SJCRH30 (cell line): ENCODE data around the gene B4GAT1. TPM values are rescaled to one million over a fixed set of nuclear protein-coding genes. Genes with fewer than 3 reads are reported as not detected.
"Not testable (repeated sequence)": the region's sequence is repeated elsewhere in the genome, so short reads cannot be mapped to it uniquely, and the experiment has no call there.

Source experiments
- DNase-seq, 2 experiments: peaks; one replicate each; pipeline ENCODE4 v3.0.0-alpha.2; 2015 to 2020
- H3K27ac ChIP-seq: fragments of 250-450 bp; sonication (Bioruptor Pico); 2 replicates; pipeline ENCODE4 v1.5.1; 2020; ENCODE audit warnings: mild to moderate bottlenecking, moderate library complexity
- H3K27me3 ChIP-seq: fragments of 250-450 bp; sonication (Bioruptor Pico); 2 replicates; pipeline ENCODE4 v1.5.1; 2020; ENCODE audit warnings: mild to moderate bottlenecking, moderate library complexity
- H3K36me3 ChIP-seq: fragments of 250-450 bp; sonication (Bioruptor Pico); 2 replicates; pipeline ENCODE4 v1.5.1; 2020; ENCODE audit warnings: mild to moderate bottlenecking, moderate library complexity
- H3K4me1 ChIP-seq: fragments of 250-450 bp; sonication (Bioruptor Pico); 2 replicates; pipeline ENCODE4 v1.5.1; 2020; ENCODE audit warnings: mild to moderate bottlenecking, moderate library complexity
- H3K4me3 ChIP-seq: fragments of 250-450 bp; sonication (Bioruptor Pico); 2 replicates; pipeline ENCODE4 v1.5.1; 2020; ENCODE audit warnings: mild to moderate bottlenecking, moderate library complexity
- H3K9me3 ChIP-seq: fragments of 250-450 bp; sonication (Bioruptor Pico); replicated peaks from 2 replicates; pipeline ENCODE4 v1.5.1; 2020; ENCODE audit warnings: mild to moderate bottlenecking, moderate library complexity
- total RNA-seq: library from RNA; depleted of rRNA; stranded (reverse); fragments of >200 nt; shearing (Covaris generic); gene quantifications from 2 replicates; pipeline ENCODE4 v1.2.3, GENCODE V29; 2014

The B4GAT1 gene
- total RNA-seq, 1 experiment from 2014 or later, result 8.0 TPM

DNA sequence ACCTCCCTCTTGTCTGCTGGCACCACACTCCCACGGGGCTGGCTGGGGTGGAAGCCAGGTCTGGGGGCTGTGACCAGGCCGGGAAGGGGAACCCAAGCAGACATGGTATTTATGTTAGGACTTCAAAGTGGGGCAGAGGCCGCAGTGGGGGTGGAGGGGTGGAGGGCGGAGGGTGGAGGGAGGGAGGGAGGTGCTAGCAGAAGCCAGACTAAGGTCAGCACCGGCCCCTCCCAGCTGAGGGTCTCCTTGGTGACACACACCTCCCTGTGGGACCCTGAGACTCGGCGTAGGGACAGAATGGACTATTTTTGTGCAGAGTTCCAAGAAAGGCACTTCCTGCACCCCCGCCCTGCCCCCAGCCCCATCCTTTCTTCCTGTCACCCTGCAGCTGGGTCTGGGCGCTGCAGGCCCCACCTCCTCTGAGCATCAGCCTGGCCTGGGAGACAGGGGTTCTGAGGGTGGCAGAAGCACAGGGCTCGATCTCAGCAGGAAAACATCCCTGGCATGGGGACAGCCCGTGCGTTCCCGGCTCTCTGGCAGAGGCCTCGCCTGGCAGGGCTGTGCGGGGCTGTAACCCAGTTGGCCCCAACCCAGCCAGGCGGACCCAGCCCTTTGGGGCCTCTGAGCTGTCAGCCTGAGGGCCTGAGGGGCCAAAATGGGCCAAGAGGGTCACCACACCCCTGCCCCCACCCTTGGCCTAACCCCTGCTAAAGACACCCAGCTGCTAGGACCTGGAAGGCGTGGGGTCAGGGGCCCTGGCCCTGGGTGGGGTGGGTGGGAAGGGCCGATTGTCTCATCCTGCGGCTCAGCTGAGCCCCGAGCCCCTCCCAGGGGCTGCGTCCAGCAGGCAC is 20.9 kb downstream of the B4GAT1 start:
- H3K4me3 ChIP-seq, result no peak overlapping the region
- no peak overlapping the region; the same call in 1 of the 2 replicates for H3K27ac ChIP-seq
- DNase-seq, result no peak
- H3K4me1 ChIP-seq, result peaks cover 7% of the 10 kb centered on the region; the same call in 1 of the 2 replicates
- no peaks in the 10 kb centered on the region for H3K9me3 ChIP-seq
- H3K36me3 ChIP-seq, result no peaks in the 10 kb centered on the region
- H3K27me3 ChIP-seq, result no peaks in the 10 kb centered on the region

DNA sequence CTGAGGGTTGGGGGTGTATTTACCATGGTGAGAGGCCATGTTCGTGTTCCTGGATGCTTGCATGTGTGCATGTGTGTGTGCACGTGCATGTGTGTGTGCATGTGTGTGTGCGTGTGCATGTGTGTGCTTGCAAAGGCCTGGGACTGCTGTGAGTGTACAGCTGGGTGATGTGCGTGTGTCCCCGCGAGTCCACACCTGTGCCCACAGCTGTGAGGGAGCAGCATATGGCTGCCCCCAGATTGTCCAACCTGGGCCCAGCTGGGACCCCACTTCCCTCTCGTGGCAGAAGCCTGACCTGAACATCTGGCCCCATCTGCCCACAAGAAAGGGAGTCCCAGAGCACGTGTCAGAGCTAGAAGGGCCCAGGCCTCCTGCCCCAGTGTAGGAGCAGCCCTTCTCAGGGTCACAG is 22.2 kb downstream of the B4GAT1 start:
- no peaks in the 10 kb centered on the region for H3K9me3 ChIP-seq
- H3K4me3 ChIP-seq, result no peak overlapping the region
- H3K27me3 ChIP-seq, result no peaks in the 10 kb centered on the region
- no peaks in the 10 kb centered on the region for H3K36me3 ChIP-seq
- peaks cover 7% of the 10 kb centered on the region; the same call in 1 of the 2 replicates for H3K4me1 ChIP-seq
- no peak for DNase-seq
- no peak overlapping the region for H3K27ac ChIP-seq

DNA sequence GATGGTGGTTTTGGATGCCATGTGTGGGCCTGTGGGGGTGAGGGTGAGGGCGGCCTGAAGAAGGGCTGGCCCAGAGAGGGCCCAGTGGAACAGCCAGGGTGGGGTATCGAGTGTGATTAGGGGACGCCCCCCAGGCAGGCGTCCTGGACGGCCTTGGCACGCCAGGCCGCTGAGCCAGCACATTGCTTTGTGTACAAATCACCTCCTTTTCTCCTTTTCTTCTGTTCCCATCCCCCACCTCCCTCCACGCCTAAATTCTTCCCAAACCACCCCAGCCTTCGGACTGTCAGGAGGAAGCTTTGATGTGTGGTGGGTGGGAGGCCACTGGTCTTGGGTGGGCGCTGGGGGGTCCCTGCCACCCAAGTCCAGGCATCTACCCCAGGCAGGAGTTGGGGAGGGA is 22.8 kb downstream of the B4GAT1 start:
- no peak overlapping the region for H3K4me3 ChIP-seq
- no peaks in the 10 kb centered on the region for H3K36me3 ChIP-seq
- H3K27ac ChIP-seq, result no peak overlapping the region
- no peaks in the 10 kb centered on the region for H3K9me3 ChIP-seq
- H3K4me1 ChIP-seq, result peaks cover 7% of the 10 kb centered on the region; the same call in 1 of the 2 replicates
- no peak for DNase-seq
- H3K27me3 ChIP-seq, result no peaks in the 10 kb centered on the region

DNA sequence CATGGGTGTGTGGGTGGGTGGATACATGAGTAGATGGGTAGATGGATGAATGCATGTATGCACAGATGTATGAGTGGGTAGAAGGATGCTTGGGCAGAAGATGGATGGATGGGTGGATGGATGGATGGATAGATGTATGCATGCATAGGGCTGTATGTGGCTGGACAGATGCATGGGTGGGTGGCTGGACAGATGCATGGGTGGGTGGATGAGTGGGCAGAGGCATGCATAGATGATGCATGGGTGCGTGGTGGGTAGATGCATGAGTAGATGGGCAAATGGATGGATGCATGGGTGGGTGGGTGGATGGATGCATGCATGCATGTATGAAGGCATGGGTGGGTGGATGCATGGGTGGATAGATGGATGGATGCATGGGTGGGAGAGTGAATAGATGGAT is 23.7 kb downstream of the B4GAT1 start:
- Histone ChIP-seq H3K27ac (no peak overlapping the region), H3K4me3 (no peak overlapping the region), H3K27me3 (no peaks in the 10 kb centered on the region), H3K4me1 (peaks cover 8% of the 10 kb centered on the region; the same call in 1 of the 2 replicates), H3K36me3 (no peaks in the 10 kb centered on the region), H3K9me3 (no peaks in the 10 kb centered on the region)
- no peak for DNase-seq

DNA sequence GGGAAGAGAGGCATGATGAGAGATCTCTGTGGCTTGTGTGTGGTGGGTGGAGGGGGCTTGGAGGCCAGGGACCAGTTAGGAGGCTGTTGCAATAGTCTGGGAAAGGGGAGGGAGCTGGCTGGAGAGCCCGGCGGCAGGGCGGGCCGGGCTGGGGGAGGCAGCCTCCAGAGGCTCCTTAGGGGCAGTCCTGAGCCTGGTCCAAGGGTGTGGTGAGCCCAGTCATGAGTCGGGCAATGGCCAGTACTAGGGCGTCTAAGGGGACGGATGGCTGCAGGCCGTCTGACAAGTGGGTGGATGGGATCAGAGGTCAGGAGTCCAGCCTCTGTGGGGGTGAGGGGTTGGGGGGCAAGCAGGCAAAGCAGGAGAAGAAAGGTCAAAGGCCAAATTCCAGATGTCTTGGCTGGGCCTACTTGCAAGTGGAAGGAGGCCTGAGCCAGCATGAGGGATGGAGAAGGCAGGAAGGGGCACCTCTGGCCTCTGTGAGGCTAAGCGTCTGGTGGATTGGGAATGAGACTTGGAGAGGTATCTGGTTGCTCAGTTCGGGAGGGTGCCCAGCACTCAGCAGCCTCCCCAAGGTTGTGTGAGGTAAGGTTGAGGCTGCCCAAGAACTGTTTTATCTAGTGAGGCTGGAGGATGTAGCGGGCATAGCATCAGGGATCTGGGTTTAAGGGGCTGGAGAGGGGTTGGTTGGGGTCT is 24.5 kb downstream of the B4GAT1 start:
- H3K27ac ChIP-seq, result no peak overlapping the region
- no peak for DNase-seq
- H3K4me1 ChIP-seq, result peaks cover 15% of the 10 kb centered on the region
- H3K27me3 ChIP-seq, result no peaks in the 10 kb centered on the region
- no peaks in the 10 kb centered on the region for H3K36me3 ChIP-seq
- no peak overlapping the region for H3K4me3 ChIP-seq
- H3K9me3 ChIP-seq, result no peaks in the 10 kb centered on the region

DNA sequence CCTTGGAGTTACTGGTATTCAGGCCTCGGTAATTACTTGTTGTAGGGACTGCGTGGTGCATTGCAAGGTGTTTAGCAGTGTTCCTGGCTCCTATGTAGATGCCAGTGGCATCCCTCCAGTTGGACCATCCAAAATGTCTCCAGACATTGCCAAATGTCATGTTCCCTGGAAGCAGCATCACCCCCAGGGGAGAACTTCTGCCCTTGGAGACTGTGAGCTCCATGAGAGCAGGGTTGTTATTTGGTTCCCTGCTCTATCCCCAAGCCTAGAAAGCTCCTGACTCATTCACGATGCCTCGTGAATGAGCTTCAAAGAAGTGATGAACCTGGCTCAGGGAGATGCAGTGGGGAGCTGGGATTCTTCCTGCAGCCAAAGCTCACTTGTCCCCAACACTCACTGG is 25.8 kb downstream of the B4GAT1 start:
- H3K27me3 ChIP-seq, result no peaks in the 10 kb centered on the region
- H3K27ac ChIP-seq, result no peak overlapping the region
- H3K4me1 ChIP-seq, result peaks cover 13% of the 10 kb centered on the region
- H3K9me3 ChIP-seq, result no peaks in the 10 kb centered on the region
- DNase-seq, result no peak
- no peak overlapping the region for H3K4me3 ChIP-seq
- no peaks in the 10 kb centered on the region for H3K36me3 ChIP-seq

DNA sequence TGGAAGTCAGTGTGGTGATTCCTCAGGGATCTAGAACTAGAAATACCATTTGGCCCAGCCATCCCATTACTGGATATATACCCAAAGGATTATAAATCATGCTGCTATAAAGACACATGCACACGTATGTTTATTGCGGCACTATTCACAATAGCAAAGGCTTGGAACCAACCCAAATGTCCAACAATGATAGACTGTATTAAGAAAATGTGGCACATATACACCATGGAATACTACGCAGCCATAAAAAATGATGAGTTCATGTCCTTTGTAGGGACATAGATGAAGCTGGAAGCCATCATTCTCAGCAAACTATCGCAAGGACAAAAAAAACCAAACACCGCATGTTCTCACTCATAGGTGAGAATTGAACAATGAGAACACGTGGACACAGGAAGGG is 26.7 kb downstream of the B4GAT1 start:
- peaks cover 11% of the 10 kb centered on the region for H3K4me1 ChIP-seq
- not testable (repeated sequence) for H3K27me3 ChIP-seq, H3K9me3 ChIP-seq, H3K27ac ChIP-seq, DNase-seq, H3K36me3 ChIP-seq, H3K4me3 ChIP-seq

DNA sequence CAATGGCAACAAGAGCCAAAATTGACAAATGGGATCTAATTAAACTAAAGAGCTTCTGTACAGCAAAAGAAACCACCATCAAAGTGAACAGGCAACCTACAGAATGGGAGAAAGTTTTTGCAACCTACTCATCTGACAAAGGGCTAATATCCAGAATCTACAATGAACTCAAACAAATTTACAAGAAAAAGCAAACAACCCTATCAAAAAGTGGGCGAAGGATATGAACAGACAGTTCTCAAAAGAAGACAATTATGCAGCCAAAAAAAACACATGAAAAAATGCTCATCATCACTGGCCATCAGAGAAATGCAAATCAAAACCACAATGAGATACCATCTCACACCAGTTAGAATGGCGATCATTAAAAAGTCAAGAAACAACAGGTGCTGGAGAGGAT is 27.1 kb downstream of the B4GAT1 start:
- not testable (repeated sequence) for H3K27me3 ChIP-seq, H3K27ac ChIP-seq, H3K9me3 ChIP-seq, DNase-seq, H3K36me3 ChIP-seq, H3K4me3 ChIP-seq
- H3K4me1 ChIP-seq, result peaks cover 11% of the 10 kb centered on the region

DNA sequence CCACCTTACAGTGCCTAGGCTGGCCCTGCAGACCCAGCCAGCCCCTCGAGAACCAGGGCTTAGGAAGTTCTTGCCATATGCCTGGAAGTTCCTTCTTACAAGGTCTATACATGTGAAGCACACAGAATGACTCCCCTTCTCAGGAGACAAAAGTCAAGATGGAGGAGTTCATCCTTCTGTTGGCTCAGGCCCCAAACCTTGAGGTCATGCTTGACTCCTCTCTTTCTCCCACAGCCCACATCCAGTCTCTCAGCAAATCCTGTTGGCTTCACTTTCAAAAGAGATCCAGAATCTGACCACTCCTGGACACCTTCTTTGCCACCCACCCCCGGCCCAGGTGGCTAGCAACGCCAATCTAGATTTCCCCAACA is 28.8 kb downstream of the B4GAT1 start:
- Histone ChIP-seq H3K27me3 (no peaks in the 10 kb centered on the region; the same call in 1 of the 2 replicates), H3K9me3 (no peaks in the 10 kb centered on the region), H3K4me1 (peaks cover 11% of the 10 kb centered on the region), H3K27ac (no peak overlapping the region; the same call in 1 of the 2 replicates), H3K36me3 (no peaks in the 10 kb centered on the region), H3K4me3 (no peak overlapping the region)
- no peak for DNase-seq

DNA sequence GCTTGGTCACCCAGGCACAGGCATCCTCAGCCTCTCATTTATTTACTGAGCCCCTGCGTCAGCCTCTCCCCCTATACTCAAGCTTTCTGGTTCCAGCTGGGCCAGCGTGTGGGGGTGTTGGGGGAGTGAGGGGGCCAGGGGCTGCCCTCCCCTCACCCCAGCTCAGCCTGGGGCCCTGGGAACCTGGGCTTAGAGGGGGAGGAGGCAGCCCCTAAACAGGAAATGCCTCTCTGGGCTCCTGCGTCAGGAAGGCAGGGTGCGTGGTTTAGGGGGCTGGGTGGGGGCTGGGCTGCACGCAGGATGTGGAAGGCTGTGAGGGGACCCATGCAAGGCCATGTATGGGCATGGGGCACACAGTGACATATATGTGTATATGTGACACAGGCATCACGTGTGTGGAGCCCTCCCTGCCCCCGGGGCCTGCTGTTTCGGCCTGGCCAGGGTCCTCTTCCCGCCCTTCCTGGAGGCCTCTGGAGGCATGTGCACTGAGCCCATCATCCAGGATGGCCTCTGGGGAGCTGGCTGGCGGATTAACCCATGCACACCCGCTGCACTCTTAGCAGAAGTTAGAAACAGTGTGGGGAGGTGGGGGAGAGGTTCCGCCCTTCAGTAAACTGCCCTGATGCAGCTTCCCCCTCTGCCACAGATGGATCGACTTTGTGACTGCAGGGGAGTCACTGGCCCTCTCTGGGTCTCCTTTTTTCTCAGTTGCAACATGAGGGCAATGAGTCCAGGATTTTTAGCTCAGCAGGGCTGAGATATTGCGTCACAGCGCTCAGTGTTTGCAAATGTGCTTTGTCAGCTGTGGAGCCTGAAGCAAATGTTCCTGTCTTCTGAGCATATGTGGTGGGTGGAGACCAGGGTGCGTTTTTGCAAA is 29.5 kb downstream of the B4GAT1 start:
- H3K9me3 ChIP-seq, result no peaks in the 10 kb centered on the region

DNA sequence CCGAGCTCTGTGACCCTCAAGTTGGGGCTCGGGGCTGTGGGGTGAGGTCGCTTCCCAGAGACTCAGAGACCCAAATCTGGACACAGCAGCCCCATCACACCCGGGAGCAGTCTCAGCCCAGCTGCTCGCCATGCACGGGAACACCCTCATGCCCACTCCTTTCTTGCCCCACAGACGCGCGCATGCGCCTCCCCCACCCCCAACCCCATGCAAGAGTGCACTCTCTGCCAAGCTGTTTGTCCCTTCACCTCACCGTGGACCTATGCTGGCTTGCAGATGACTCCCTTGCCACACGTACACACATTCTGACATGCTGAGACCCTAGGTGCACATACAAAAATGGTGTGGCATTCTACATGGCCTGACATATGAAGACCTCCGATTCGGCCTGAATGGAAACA is 30.1 kb downstream of the B4GAT1 start:
- H3K9me3 ChIP-seq, result no peaks in the 10 kb centered on the region
- H3K27me3 ChIP-seq, result no peaks in the 10 kb centered on the region; the same call in 1 of the 2 replicates
- H3K4me1 ChIP-seq, result peaks cover 11% of the 10 kb centered on the region
- DNase-seq, result peak; percentile 70 to 73
- H3K36me3 ChIP-seq, result no peaks in the 10 kb centered on the region
- peak overlapping the region; percentile 56; the same call in 1 of the 2 replicates for H3K27ac ChIP-seq
- H3K4me3 ChIP-seq, result peak overlapping the region; percentile 47

More for the DNA sequence above, 29.5 kb downstream of the B4GAT1 start:
- Histone ChIP-seq H3K36me3 (no peaks in the 10 kb centered on the region), H3K27ac (peak overlapping the region; percentile 56; the same call in 1 of the 2 replicates), H3K27me3 (no peaks in the 10 kb centered on the region; the same call in 1 of the 2 replicates), H3K4me3 (peak overlapping the region; percentile 47), H3K4me1 (peaks cover 11% of the 10 kb centered on the region)
- peak; percentile 60 to 64 for DNase-seq

DNA sequence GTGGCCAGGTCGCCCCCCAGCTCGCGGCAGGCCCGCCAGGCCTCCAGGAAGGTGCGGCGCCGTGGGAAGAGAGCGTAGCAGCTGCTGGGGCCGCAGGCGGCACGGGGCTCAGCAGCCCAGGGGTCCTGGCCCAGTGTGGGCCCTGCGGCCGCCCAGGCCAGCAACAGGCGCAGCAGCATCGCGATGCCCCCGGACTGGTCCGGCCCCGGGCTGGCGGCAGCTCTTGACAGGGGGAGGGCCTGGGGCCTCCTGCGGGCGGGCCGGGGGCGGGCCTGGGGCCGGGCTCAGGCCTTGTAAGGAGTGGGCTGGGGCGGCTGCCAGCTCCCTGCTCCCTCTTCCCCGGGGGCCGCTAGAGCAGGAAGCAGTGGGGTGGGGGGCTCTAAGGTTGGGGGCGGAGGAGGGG is 30.6 kb downstream of the B4GAT1 start, which contains the start of gene CD248:
Gene CD248 (minus strand): TSS at position 196 of the 403 bp plus-strand sequence. CDS start 17 bp downstream, at position 179.
- H3K36me3 ChIP-seq, result no peaks in the 10 kb centered on the region
- H3K4me1 ChIP-seq, result peaks cover 11% of the 10 kb centered on the region
- peak; percentile 69 to 70 for DNase-seq
- no peaks in the 10 kb centered on the region for H3K9me3 ChIP-seq
- peak within 1 kb of the TSS; percentile 47 for H3K4me3 ChIP-seq
- peak within 1 kb of the TSS; percentile 56; the same call in 1 of the 2 replicates for H3K27ac ChIP-seq
- no peaks in the 10 kb centered on the region; the same call in 1 of the 2 replicates for H3K27me3 ChIP-seq

DNA sequence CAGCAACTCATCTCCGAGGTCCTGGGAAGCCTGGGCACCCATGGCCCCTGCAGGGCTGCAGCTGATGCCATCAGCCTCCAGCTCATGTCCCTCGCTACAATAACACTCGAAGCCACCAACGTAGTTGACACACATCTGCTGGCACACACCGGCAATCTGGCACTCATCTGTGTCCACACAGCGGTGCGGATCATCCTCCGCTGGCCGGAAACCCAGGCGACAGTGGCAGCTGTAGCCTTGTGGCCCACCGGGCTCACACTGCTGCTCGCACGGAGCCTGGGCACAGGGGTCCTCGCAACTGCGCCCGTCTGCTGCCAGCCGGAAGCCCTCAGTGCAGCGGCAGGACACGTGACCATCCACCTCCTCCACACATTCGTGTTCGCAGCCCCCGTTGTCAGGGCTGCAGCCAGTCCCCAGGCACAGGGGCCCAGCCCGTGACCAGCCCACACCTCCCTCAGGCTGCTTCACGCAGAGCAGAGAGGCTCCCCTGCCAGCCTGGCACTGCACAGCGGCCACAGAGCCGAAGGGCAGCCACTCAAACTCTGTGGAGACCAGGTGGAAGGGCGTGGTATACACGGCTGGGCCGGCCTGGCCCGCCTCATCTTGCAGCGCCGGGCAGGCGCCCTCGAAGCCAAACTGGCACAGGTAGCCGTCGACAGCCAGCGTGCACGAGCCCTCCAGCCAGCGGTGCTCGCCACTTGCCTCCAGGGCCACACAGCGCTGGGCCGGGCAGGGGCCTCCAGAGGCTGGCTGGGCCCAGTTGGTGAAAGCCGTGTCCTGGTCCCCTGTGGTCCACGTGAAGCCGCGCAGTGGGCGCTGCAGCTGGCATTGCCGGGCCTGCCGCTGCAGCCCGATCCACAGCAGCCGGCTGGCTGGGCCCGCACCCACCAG is 31.3 kb downstream of the B4GAT1 start:
- Histone ChIP-seq H3K9me3 (no peaks in the 10 kb centered on the region), H3K4me3 (peak overlapping the region; percentile 47; the same call in 1 of the 2 replicates), H3K36me3 (no peaks in the 10 kb centered on the region), H3K4me1 (peaks cover 11% of the 10 kb centered on the region), H3K27ac (no peak overlapping the region), H3K27me3 (no peaks in the 10 kb centered on the region; the same call in 1 of the 2 replicates)
- DNase-seq, result no peak
